ENCODE results near the gene SLC5A1. TPM values are rescaled to one million over a fixed set of nuclear protein-coding genes. Genes with fewer than 3 reads are reported as not detected.

SLC5A1 gene
- polyA plus RNA-seq, 1 donor from 2014 or later = not detected

DNA sequence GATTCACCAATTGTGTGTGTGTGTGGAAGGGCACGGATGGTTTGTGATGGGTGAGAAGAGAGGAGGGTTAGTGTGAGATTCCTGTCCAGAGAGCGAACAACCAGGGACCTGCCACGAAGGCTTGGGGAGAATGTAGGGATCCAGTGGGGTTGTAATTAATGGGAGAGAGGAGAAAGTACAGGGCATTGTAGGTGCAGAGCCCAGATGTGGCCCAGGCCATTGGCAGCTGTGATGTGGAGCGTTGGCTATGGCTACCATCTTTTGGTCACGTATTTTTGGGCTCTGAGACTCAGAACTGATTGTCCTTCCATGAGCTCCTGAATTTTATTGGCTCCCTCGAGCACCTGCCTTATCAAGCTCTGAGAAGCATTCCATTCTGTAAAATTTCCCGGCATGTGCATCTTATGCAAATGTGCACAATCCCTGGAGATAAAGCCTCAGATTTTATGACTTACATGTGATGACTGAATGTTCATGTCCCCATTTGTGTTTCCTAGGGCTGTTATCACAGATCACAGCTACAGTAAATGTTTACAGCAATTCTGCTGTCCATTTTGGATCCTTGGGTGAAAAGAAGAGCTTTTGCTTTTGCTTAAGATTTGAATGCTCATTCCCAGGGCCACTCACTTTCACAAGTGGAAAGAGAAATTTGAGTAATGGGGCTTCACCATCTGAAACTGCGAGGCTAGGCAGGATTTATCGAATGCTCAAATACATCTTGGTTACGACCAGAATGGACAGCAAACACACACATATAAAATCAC lies 33.1 kb downstream of the SLC5A1 start:
- Histone ChIP-seq H3K4me2 (ENCODE audit: low read length) (no peak overlapping the region), H3K79me2 (replicated peaks; ENCODE audit: insufficient read depth, low read length) (no peaks in the 10 kb centered on the region), H3K4me3 (ENCODE audit: low read length) (no peak overlapping the region), H3K9ac (ENCODE audit: low read length) (no peak overlapping the region), H3K9me3 (ENCODE audit: low read length) (no peaks in the 10 kb centered on the region), H3K27me3 (ENCODE audit: insufficient read depth, low read depth, low read length) (no peaks in the 10 kb centered on the region), H2AFZ (ENCODE audit: low read depth, low read length) (no peak overlapping the region), H3K36me3 (ENCODE audit: insufficient read depth, low read length) (no peaks in the 10 kb centered on the region), H3K9me2 (ENCODE audit: insufficient read depth, low read length) (no peaks in the 10 kb centered on the region), H3F3A (ENCODE audit: insufficient read depth, low read length, poor library complexity, severe bottlenecking) (no peaks in the 10 kb centered on the region), H3K27ac (ENCODE audit: low read length) (no peak overlapping the region), H4K20me1 (ENCODE audit: insufficient read depth) (no peaks in the 10 kb centered on the region)
- no peak for TF ChIP-seq SMC3 (conservative IDR thresholded peaks at IDR 0.05; ENCODE audit: poor library complexity)
- TF ChIP-seq, protein P1, sequence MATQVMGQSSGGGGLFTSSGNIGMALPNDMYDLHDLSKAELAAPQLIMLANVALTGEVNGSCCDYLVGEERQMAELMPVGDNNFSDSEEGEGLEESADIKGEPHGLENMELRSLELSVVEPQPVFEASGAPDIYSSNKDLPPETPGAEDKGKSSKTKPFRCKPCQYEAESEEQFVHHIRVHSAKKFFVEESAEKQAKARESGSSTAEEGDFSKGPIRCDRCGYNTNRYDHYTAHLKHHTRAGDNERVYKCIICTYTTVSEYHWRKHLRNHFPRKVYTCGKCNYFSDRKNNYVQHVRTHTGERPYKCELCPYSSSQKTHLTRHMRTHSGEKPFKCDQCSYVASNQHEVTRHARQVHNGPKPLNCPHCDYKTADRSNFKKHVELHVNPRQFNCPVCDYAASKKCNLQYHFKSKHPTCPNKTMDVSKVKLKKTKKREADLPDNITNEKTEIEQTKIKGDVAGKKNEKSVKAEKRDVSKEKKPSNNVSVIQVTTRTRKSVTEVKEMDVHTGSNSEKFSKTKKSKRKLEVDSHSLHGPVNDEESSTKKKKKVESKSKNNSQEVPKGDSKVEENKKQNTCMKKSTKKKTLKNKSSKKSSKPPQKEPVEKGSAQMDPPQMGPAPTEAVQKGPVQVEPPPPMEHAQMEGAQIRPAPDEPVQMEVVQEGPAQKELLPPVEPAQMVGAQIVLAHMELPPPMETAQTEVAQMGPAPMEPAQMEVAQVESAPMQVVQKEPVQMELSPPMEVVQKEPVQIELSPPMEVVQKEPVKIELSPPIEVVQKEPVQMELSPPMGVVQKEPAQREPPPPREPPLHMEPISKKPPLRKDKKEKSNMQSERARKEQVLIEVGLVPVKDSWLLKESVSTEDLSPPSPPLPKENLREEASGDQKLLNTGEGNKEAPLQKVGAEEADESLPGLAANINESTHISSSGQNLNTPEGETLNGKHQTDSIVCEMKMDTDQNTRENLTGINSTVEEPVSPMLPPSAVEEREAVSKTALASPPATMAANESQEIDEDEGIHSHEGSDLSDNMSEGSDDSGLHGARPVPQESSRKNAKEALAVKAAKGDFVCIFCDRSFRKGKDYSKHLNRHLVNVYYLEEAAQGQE (IDR thresholded peaks at IDR 0.05; ENCODE audit: borderline replicate concordance) = no peak
- TF ChIP-seq CTCF (IDR thresholded peaks at IDR 0.05; ENCODE audit: poor library complexity, severe bottlenecking) = no peak
- no peak for TF ChIP-seq EP300 (conservative IDR thresholded peaks at IDR 0.05; ENCODE audit: poor library complexity, severe bottlenecking)
- TF ChIP-seq POLR2AphosphoS5 (IDR thresholded peaks at IDR 0.05) = peak; percentile 27
- no peak for TF ChIP-seq EZH2 (IDR thresholded peaks at IDR 0.05; ENCODE audit: borderline replicate concordance, insufficient read depth, low read length, poor library complexity, severe bottlenecking)
- no peak for TF ChIP-seq MXI1 (conservative IDR thresholded peaks at IDR 0.05; ENCODE audit: poor library complexity, severe bottlenecking)
- no peak for TF ChIP-seq TAF1 (IDR thresholded peaks at IDR 0.05; ENCODE audit: low read depth)

DNA sequence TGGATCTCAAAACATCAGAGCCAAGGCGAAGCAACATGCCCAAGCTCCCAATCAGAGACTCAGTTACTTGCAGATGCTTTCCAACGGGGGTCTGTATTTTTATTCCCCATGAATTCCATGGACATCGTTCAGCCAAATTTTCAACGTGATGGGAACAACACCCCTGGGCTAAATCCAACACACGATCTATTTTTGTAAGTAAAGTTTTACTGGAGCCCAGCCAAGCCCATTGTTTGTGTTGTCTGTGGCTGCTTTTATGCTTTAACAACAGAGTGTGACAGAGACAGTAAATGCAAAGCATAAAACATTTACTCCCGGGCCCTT lies 33.7 kb downstream of the SLC5A1 start:
- H3K9ac ChIP-seq (ENCODE audit: low read length) = no peak overlapping the region
- H3K36me3 ChIP-seq (ENCODE audit: insufficient read depth, low read length) = no peaks in the 10 kb centered on the region
- TF ChIP-seq RAD21 (conservative IDR thresholded peaks at IDR 0.05) (no peak), EZH2 (IDR thresholded peaks at IDR 0.05; ENCODE audit: borderline replicate concordance, insufficient read depth, low read length, poor library complexity, severe bottlenecking) (no peak)
- H3K79me2 ChIP-seq (replicated peaks; ENCODE audit: insufficient read depth, low read length) = no peaks in the 10 kb centered on the region
- no peak overlapping the region for H3K27ac ChIP-seq (ENCODE audit: low read length)
- no peaks in the 10 kb centered on the region for H3F3A ChIP-seq (ENCODE audit: insufficient read depth, low read length, poor library complexity, severe bottlenecking)
- no peaks in the 10 kb centered on the region for H3K9me2 ChIP-seq (ENCODE audit: insufficient read depth, low read length)
- H2AFZ ChIP-seq (ENCODE audit: low read depth, low read length) = no peak overlapping the region
- H3K4me2 ChIP-seq (ENCODE audit: low read length) = no peak overlapping the region
- H4K20me1 ChIP-seq (ENCODE audit: insufficient read depth) = no peaks in the 10 kb centered on the region
- no peak overlapping the region for H3K4me3 ChIP-seq (ENCODE audit: low read length)
- no peaks in the 10 kb centered on the region for H3K9me3 ChIP-seq (ENCODE audit: low read length)
- H3K27me3 ChIP-seq (ENCODE audit: insufficient read depth, low read depth, low read length) = no peaks in the 10 kb centered on the region

All from neural cell (in vitro differentiated cells).